ENCODE data around the gene CDT1.

CDT1 gene

DNA sequence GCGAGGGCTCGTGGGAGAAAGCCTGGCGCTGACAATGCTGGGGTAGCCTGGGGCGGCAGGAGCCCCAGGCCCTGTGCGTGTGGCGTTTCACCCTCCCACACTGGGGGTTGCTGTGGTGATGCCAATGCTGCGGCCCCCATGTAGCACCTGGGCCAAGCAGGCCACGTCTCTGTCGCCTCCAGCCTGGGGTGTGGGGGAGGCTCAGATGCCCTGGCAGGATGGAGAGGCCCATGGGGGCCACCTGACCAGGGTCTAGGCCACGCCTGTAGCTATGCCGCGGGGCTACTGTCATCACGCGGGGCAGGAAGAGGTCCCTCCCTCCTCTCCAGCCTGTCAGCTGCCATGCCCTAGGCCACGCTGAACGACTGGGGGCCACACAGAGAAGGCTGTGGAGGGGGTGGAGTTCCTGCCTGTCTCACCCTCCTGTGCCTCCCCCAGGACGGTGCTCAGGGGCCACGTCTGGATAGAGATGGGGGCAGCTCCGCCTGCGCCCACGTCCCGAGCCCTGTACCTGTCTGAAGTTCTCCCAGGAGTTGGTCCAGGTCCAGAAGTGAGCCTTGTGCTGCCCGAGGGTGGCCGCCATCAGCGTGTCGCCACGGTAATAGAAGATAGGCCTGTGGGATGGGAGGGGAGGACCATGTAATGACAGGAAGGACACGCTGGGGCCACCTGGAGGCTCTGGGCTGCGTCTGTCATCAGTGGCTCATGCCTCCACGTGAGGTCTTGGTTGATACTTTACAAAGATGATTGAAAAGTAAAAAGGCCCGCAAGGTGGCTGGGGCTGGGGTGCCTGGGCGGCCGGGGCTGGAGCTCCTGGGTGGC lies 20.9 kb downstream of the CDT1 start:
- Histone ChIP-seq H3K79me2 (ENCODE audit: insufficient read depth, low read depth) (no peaks in the 10 kb centered on the region), H3K4me3 (IDR thresholded peaks at IDR 0.05; ENCODE audit: insufficient read depth, low read depth, low read length) (no peak overlapping the region), H3K4me2 (no peak overlapping the region), H3K36me3 (ENCODE audit: insufficient read depth) (no peaks in the 10 kb centered on the region), H3K27me3 (ENCODE audit: insufficient read depth, low read depth) (no peaks in the 10 kb centered on the region), H3K4me1 (ENCODE audit: low read depth, poor library complexity, severe bottlenecking) (no peaks in the 10 kb centered on the region), H2AFZ (ENCODE audit: low read depth) (no peak overlapping the region), H3K27ac (no peak overlapping the region), H3K9ac (no peak overlapping the region), H4K20me1 (ENCODE audit: insufficient read depth) (no peaks in the 10 kb centered on the region)
- TF ChIP-seq, protein P1, sequence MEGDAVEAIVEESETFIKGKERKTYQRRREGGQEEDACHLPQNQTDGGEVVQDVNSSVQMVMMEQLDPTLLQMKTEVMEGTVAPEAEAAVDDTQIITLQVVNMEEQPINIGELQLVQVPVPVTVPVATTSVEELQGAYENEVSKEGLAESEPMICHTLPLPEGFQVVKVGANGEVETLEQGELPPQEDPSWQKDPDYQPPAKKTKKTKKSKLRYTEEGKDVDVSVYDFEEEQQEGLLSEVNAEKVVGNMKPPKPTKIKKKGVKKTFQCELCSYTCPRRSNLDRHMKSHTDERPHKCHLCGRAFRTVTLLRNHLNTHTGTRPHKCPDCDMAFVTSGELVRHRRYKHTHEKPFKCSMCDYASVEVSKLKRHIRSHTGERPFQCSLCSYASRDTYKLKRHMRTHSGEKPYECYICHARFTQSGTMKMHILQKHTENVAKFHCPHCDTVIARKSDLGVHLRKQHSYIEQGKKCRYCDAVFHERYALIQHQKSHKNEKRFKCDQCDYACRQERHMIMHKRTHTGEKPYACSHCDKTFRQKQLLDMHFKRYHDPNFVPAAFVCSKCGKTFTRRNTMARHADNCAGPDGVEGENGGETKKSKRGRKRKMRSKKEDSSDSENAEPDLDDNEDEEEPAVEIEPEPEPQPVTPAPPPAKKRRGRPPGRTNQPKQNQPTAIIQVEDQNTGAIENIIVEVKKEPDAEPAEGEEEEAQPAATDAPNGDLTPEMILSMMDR (conservative IDR thresholded peaks at IDR 0.05; ENCODE audit: low read depth, low read length), result no peak

DNA sequence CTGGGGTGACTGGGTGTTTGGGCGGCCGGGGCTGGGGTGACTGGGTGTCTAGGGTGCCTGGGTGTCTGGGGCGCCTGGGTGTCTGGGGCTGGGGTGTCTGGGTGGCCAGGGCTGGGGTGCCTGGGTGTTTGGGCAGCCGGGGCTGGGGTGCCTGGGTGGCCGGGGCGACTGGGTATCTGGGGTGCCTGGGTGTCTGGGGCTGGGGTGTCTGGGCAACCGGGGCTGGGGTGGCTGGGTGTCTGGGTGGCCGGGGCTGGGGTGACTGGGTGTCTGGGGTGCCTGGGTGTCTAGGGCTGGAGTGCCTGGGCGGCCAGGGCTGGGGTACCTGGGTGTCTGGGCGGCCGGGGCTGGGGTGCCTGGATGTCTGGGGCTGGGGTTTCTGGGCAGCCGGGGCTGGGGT lies 21.6 kb downstream of the CDT1 start:
- TF ChIP-seq, protein P1 (conservative IDR thresholded peaks at IDR 0.05; ENCODE audit: low read depth, low read length), result no peak
- no peak overlapping the region for H3K27ac ChIP-seq
- no peak overlapping the region for H3K4me3 ChIP-seq (IDR thresholded peaks at IDR 0.05; ENCODE audit: insufficient read depth, low read depth, low read length)
- no peaks in the 10 kb centered on the region for H3K79me2 ChIP-seq (ENCODE audit: insufficient read depth, low read depth)
- H3K4me1 ChIP-seq (ENCODE audit: low read depth, poor library complexity, severe bottlenecking), result no peaks in the 10 kb centered on the region
- no peaks in the 10 kb centered on the region for H3K27me3 ChIP-seq (ENCODE audit: insufficient read depth, low read depth)
- no peak overlapping the region for H3K9ac ChIP-seq
- no peak overlapping the region for H2AFZ ChIP-seq (ENCODE audit: low read depth)
- H3K4me2 ChIP-seq, result no peak overlapping the region
- H3K36me3 ChIP-seq (ENCODE audit: insufficient read depth), result no peaks in the 10 kb centered on the region
- no peaks in the 10 kb centered on the region for H4K20me1 ChIP-seq (ENCODE audit: insufficient read depth)

DNA sequence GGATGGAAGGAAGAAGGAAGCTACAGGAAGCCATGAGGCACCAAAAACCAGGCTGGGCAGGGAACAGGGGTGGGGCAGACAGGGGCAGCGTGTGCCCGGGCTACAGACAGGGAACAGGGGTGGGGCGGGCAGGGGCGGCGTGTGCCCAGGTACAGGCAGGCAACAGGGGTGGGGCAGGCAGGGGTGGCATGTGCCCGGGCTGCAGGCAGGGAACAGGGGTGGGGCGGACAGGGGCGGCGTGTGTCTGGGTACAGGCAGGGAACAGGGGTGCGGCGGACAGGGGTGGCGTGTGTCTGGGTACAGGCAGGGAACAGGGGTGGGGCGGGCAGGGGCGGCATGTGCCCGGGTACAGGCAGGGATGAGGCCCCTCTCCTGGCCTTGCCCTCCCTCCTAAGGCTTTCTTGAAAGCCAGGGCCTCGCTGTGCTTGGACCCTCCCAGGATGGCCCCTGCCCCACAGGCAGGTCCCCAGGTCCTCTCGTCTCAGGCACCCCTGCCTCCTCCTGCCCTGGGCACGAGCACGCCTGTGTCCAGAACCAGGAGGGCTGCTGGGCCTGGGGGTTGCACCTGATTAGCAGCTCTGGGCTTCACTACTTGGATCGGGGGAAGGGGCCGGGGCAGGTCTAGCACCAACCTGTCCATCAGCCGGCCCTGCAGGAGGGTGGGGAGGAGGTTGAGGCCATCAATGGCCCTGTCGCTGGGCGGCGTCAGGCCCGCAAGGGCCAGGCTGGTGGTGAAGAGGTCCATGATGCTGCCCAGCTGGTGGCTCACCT lies 22.7 kb downstream of the CDT1 start:
- no peak overlapping the region for H3K4me3 ChIP-seq (IDR thresholded peaks at IDR 0.05; ENCODE audit: insufficient read depth, low read depth, low read length)
- TF ChIP-seq, protein P1 (conservative IDR thresholded peaks at IDR 0.05; ENCODE audit: low read depth, low read length), result no peak
- H3K27ac ChIP-seq, result no peak overlapping the region
- no peak overlapping the region for H3K4me2 ChIP-seq
- H3K36me3 ChIP-seq (ENCODE audit: insufficient read depth), result no peaks in the 10 kb centered on the region
- no peaks in the 10 kb centered on the region for H3K4me1 ChIP-seq (ENCODE audit: low read depth, poor library complexity, severe bottlenecking)
- no peaks in the 10 kb centered on the region for H4K20me1 ChIP-seq (ENCODE audit: insufficient read depth)
- H3K9ac ChIP-seq, result no peak overlapping the region
- H3K27me3 ChIP-seq (ENCODE audit: insufficient read depth, low read depth), result no peaks in the 10 kb centered on the region
- no peak overlapping the region for H2AFZ ChIP-seq (ENCODE audit: low read depth)
- no peaks in the 10 kb centered on the region for H3K79me2 ChIP-seq (ENCODE audit: insufficient read depth, low read depth)

DNA sequence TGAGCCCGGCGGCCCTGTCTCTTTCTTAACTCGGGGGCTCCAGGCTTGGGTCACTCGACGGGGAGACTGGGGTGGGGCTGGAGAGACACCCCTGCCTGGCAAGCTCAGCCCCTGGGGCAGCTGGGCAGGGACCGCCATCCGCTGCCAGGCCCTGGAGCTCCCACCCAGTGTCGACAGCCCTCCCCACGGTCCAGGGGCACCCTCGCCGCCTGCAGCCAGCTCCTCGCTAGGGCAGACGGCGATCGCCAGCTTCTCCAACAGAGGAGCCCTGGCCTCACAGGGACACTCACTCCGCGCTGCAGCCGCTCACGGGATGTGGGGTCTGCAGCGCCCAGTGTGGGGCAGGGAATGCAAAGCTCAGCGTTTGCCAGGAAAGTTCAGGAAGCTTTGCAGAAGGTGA lies 24.1 kb downstream of the CDT1 start:
- no peak overlapping the region for H2AFZ ChIP-seq (ENCODE audit: low read depth)
- no peak overlapping the region for H3K4me3 ChIP-seq (IDR thresholded peaks at IDR 0.05; ENCODE audit: insufficient read depth, low read depth, low read length)
- TF ChIP-seq, protein P1 (conservative IDR thresholded peaks at IDR 0.05; ENCODE audit: low read depth, low read length), result no peak
- H3K36me3 ChIP-seq (ENCODE audit: insufficient read depth), result no peaks in the 10 kb centered on the region
- no peak overlapping the region for H3K4me2 ChIP-seq
- no peak overlapping the region for H3K9ac ChIP-seq
- no peak overlapping the region for H3K27ac ChIP-seq
- H3K4me1 ChIP-seq (ENCODE audit: low read depth, poor library complexity, severe bottlenecking), result no peaks in the 10 kb centered on the region
- H3K27me3 ChIP-seq (ENCODE audit: insufficient read depth, low read depth), result no peaks in the 10 kb centered on the region
- H4K20me1 ChIP-seq (ENCODE audit: insufficient read depth), result no peaks in the 10 kb centered on the region
- H3K79me2 ChIP-seq (ENCODE audit: insufficient read depth, low read depth), result no peaks in the 10 kb centered on the region
